ENCODE data around the gene SERPINB10.

DNA sequence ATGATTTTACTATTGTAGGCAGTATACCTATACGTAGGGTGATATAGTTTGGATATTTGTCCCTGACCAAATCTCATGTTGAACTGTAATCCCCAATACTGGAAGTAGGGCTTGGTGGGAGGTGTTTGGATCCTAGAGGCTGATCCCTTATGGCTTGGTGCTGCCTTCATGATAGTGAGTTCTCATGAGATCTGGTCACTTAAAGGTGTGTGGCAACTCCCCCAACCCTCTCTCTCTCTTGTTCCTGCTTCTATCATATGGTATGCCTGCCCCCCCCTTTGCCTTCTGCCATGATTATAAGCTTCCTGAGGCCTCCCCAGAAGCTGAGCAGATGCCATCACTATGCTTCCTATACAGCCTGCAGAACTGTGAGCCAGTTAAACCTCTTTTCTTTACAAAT is 1.7 kb upstream of the SERPINB10 start:
- TF ChIP-seq, protein P1, sequence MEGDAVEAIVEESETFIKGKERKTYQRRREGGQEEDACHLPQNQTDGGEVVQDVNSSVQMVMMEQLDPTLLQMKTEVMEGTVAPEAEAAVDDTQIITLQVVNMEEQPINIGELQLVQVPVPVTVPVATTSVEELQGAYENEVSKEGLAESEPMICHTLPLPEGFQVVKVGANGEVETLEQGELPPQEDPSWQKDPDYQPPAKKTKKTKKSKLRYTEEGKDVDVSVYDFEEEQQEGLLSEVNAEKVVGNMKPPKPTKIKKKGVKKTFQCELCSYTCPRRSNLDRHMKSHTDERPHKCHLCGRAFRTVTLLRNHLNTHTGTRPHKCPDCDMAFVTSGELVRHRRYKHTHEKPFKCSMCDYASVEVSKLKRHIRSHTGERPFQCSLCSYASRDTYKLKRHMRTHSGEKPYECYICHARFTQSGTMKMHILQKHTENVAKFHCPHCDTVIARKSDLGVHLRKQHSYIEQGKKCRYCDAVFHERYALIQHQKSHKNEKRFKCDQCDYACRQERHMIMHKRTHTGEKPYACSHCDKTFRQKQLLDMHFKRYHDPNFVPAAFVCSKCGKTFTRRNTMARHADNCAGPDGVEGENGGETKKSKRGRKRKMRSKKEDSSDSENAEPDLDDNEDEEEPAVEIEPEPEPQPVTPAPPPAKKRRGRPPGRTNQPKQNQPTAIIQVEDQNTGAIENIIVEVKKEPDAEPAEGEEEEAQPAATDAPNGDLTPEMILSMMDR (IDR thresholded peaks at IDR 0.05; ENCODE audit: low read depth, low read length), result no peak
- TF ChIP-seq MAX (IDR thresholded peaks at IDR 0.05; ENCODE audit: low read depth, low read length) (no peak), POLR2A (IDR thresholded peaks at IDR 0.05; ENCODE audit: extremely low read depth, insufficient read length) (no peak)

Data from NB4 (cell line).